PFSK-1 (cell line): ENCODE measurements around the gene HMCN2.

Experiments used
- FOXP2 ChIP-seq: optimal IDR thresholded peaks from 2 replicates; pipeline ENCODE3; 2011; ENCODE audit warnings: borderline replicate concordance, control low read depth, inconsistent platforms; ENCODE audit not compliant: insufficient read depth; ENCODE audit errors: extremely low read length, extremely low read depth
- POLR2AphosphoS5 ChIP-seq: IDR thresholded peaks from 2 replicates; pipeline ENCODE4 v1.6.1; 2012; ENCODE audit warnings: low read depth, mild to moderate bottlenecking, control low read depth, low read length, moderate library complexity
- REST ChIP-seq, 2 experiments: IDR thresholded peaks; 2 replicates each; pipeline versions ENCODE4 v1.6.1 to v1.8.0; 2011 to 2012; ENCODE audit warnings: low read depth in 2 of 2, low read length in 2 of 2, control low read depth in 1 of 2, inconsistent platforms in 1 of 2, mild to moderate bottlenecking in 1 of 2, moderate library complexity in 1 of 2; ENCODE audit not compliant: insufficient read depth in 1 of 2
- SIN3A ChIP-seq: IDR thresholded peaks from 2 replicates; pipeline ENCODE4 v1.6.1; 2012; ENCODE audit warnings: mild to moderate bottlenecking, low read length, moderate library complexity, borderline replicate concordance; ENCODE audit not compliant: insufficient read depth
- TAF1 ChIP-seq: IDR thresholded peaks from 2 replicates; pipeline ENCODE4 v1.6.1; 2012; ENCODE audit warnings: low read length, control low read depth, borderline replicate concordance; ENCODE audit not compliant: insufficient read depth

The HMCN2 gene

GRCh38 chr9:130284690-130285089 is 19.1 kb downstream of the HMCN2 start:
- TF ChIP-seq FOXP2 (no peak), SIN3A (no peak), POLR2AphosphoS5 (no peak), REST (IDR thresholded peaks at IDR 0.05; ENCODE audit: insufficient read depth in 1 of 2, low read depth in 2 of 2, low read length in 2 of 2) (no peak), TAF1 (no peak)

- TF ChIP-seq TAF1 = no peak
- TF ChIP-seq POLR2AphosphoS5 = no peak
- no peak for TF ChIP-seq SIN3A
- TF ChIP-seq REST (IDR thresholded peaks at IDR 0.05; ENCODE audit: insufficient read depth in 1 of 2, low read depth in 2 of 2, low read length in 2 of 2) = no peak
- TF ChIP-seq FOXP2 = no peak
These were observed 19.7 kb downstream of the HMCN2 start for GRCh38 chr9:130285271-130285670.

- no peak for TF ChIP-seq REST (IDR thresholded peaks at IDR 0.05; ENCODE audit: insufficient read depth in 1 of 2, low read depth in 2 of 2, low read length in 2 of 2)
- TF ChIP-seq TAF1 = no peak
- no peak for TF ChIP-seq POLR2AphosphoS5
- TF ChIP-seq FOXP2 = no peak
- no peak for TF ChIP-seq SIN3A
These were observed 20.7 kb downstream of the HMCN2 start for GRCh38 chr9:130286072-130286770.

GRCh38 chr9:130286781-130287428 is 21.3 kb downstream of the HMCN2 start:
- TF ChIP-seq TAF1 (no peak), FOXP2 (no peak), POLR2AphosphoS5 (no peak), REST (IDR thresholded peaks at IDR 0.05; ENCODE audit: insufficient read depth in 1 of 2, low read depth in 2 of 2, low read length in 2 of 2) (no peak), SIN3A (no peak)
